Activated CD4-positive, alpha-beta T cell treated with anti-CD3 and anti-CD28 coated beads, Interleukin-2, amount 10 ng/mL, durations not matched to agents 24 days and 14 days (primary cell): ENCODE results near the gene GON4L. TPM values are rescaled to one million over a fixed set of nuclear protein-coding genes. Genes with fewer than 3 reads are reported as not detected.
"Not testable (repeated sequence)": the region's sequence is repeated elsewhere in the genome, so short reads cannot be mapped to it uniquely, and the experiment has no call there.

ENCODE experiments used
- DNase-seq: peaks from one replicate; pipeline ENCODE4 v3.0.0; 2022
- H3K27ac Mint-ChIP-seq: one replicate; pipeline ENCODE4 v1.8.0; 2022; ENCODE audit warnings: mild to moderate bottlenecking, mixed read lengths
- H3K27me3 Mint-ChIP-seq: one replicate; pipeline ENCODE4 v1.8.0; 2022; ENCODE audit warnings: mixed read lengths
- H3K36me3 Mint-ChIP-seq: one replicate; pipeline ENCODE4 v1.8.0; 2022; ENCODE audit warnings: low read depth, mild to moderate bottlenecking, mixed read lengths
- H3K4me1 Mint-ChIP-seq: one replicate; pipeline ENCODE4 v1.8.0; 2021; ENCODE audit warnings: mixed read lengths
- H3K4me3 Mint-ChIP-seq: one replicate; pipeline ENCODE4 v1.8.0; 2022; ENCODE audit warnings: mild to moderate bottlenecking, moderate library complexity, mixed read lengths
- H3K9me3 Mint-ChIP-seq: one replicate; pipeline ENCODE4 v1.8.0; 2021; ENCODE audit warnings: mixed read lengths
- intact Hi-C: fragments of 100-400 bp; cut with micrococcal nuclease; formaldehyde crosslinking; loops from one replicate; pipeline ENCODE4 v1.15.1; 2023
- total RNA-seq: library from RNA; stranded (reverse); gene quantifications from 2 replicates; pipeline ENCODE4 v1.2.3, GENCODE V29; 2022

GON4L gene
- total RNA-seq, 1 donor from 2014 or later: 63.2 TPM

- DNase-seq, H3K4me3 Mint-ChIP-seq, H3K27me3 Mint-ChIP-seq, H3K4me1 Mint-ChIP-seq, H3K27ac Mint-ChIP-seq, intact Hi-C loops, H3K9me3 Mint-ChIP-seq: not testable (repeated sequence)
- peaks cover 58% of the 10 kb centered on the region for H3K36me3 Mint-ChIP-seq
Measured at GRCh38 chr1:155767399-155767989, 89.5 kb downstream of the GON4L start.

GRCh38 chr1:155763989-155764388 is 93.0 kb downstream of the GON4L start:
- DNase-seq, H3K27ac Mint-ChIP-seq, H3K4me1 Mint-ChIP-seq, intact Hi-C loops, H3K9me3 Mint-ChIP-seq, H3K4me3 Mint-ChIP-seq, H3K27me3 Mint-ChIP-seq: not testable (repeated sequence)
- H3K36me3 Mint-ChIP-seq: peaks cover 57% of the 10 kb centered on the region

- Mint-ChIP-seq H3K36me3 (peaks cover 52% of the 10 kb centered on the region), H3K27ac (peak overlapping the region; percentile 32)
- H3K9me3 Mint-ChIP-seq, H3K4me3 Mint-ChIP-seq, H3K27me3 Mint-ChIP-seq, intact Hi-C loops, DNase-seq, H3K4me1 Mint-ChIP-seq: not testable (repeated sequence)
Measured at GRCh38 chr1:155763090-155763815, 93.8 kb downstream of the GON4L start.

- no peak overlapping the region for H3K4me3 Mint-ChIP-seq
- intact Hi-C loops: no loop called here
- no peaks in the 10 kb centered on the region for H3K27me3 Mint-ChIP-seq
- H3K27ac Mint-ChIP-seq: no peak overlapping the region
- peaks cover 4% of the 10 kb centered on the region for H3K4me1 Mint-ChIP-seq
- DNase-seq: no peak
- no peaks in the 10 kb centered on the region for H3K9me3 Mint-ChIP-seq
- peaks cover 51% of the 10 kb centered on the region for H3K36me3 Mint-ChIP-seq
Measured at GRCh38 chr1:155761736-155762405, 95.1 kb downstream of the GON4L start.

GRCh38 chr1:155760751-155761475 is 96.1 kb downstream of the GON4L start:
- H3K4me3 Mint-ChIP-seq: no peak overlapping the region
- DNase-seq: no peak
- no peak overlapping the region for H3K27ac Mint-ChIP-seq
- H3K4me1 Mint-ChIP-seq: peaks cover 4% of the 10 kb centered on the region
- peaks cover 51% of the 10 kb centered on the region for H3K36me3 Mint-ChIP-seq
- H3K27me3 Mint-ChIP-seq: no peaks in the 10 kb centered on the region
- intact Hi-C loops: no loop called here
- no peaks in the 10 kb centered on the region for H3K9me3 Mint-ChIP-seq

GRCh38 chr1:155759966-155760630 is 96.9 kb downstream of the GON4L start:
- no peak for DNase-seq
- Mint-ChIP-seq H3K9me3 (no peaks in the 10 kb centered on the region), H3K4me3 (no peak overlapping the region), H3K36me3 (peaks cover 48% of the 10 kb centered on the region), H3K27ac (no peak overlapping the region), H3K27me3 (no peaks in the 10 kb centered on the region), H3K4me1 (peaks cover 4% of the 10 kb centered on the region)
- intact Hi-C loops: no loop called here

- peaks cover 46% of the 10 kb centered on the region for H3K36me3 Mint-ChIP-seq
- H3K27me3 Mint-ChIP-seq, intact Hi-C loops, H3K4me1 Mint-ChIP-seq, H3K9me3 Mint-ChIP-seq, H3K27ac Mint-ChIP-seq, DNase-seq, H3K4me3 Mint-ChIP-seq: not testable (repeated sequence)
Measured at GRCh38 chr1:155759017-155759416, 98.0 kb downstream of the GON4L start.

- Mint-ChIP-seq H3K4me3 (peak overlapping the region; percentile 39), H3K36me3 (peaks cover 23% of the 10 kb centered on the region)
- not testable (repeated sequence) for H3K4me1 Mint-ChIP-seq, H3K27ac Mint-ChIP-seq, H3K27me3 Mint-ChIP-seq, DNase-seq, H3K9me3 Mint-ChIP-seq
- intact Hi-C loops: loop anchor here (5.0 kb wide), 1 partner anchor 426 kb away; the partner anchor contains the start of gene RUSC1
Measured at GRCh38 chr1:155748141-155748540, 108.9 kb downstream of the GON4L start.

- H3K27me3 Mint-ChIP-seq, DNase-seq, H3K9me3 Mint-ChIP-seq, H3K27ac Mint-ChIP-seq, H3K4me1 Mint-ChIP-seq: not testable (repeated sequence)
- Mint-ChIP-seq H3K4me3 (peak overlapping the region; percentile 39), H3K36me3 (peaks cover 23% of the 10 kb centered on the region)
- intact Hi-C loops: loop anchor here (5.0 kb wide), 1 partner anchor 425 kb away; the partner anchor contains the start of gene RUSC1
Measured at GRCh38 chr1:155747586-155747985, 109.4 kb downstream of the GON4L start.

GRCh38 chr1:155745284-155746228 is 111.5 kb downstream of the GON4L start:
- intact Hi-C loops: loop anchor here (1.0 to 5.0 kb wide), 2 partner anchors 57 to 423 kb away; partner anchors contain the start of genes RUSC1 and YY1AP1
- H3K27me3 Mint-ChIP-seq, H3K4me1 Mint-ChIP-seq, H3K9me3 Mint-ChIP-seq: not testable (repeated sequence)
- peaks cover 12% of the 10 kb centered on the region for H3K36me3 Mint-ChIP-seq
- DNase-seq: peak; percentile 97
- H3K27ac Mint-ChIP-seq: peak overlapping the region; percentile 92
- H3K4me3 Mint-ChIP-seq: peak overlapping the region; percentile 93

- no peak for DNase-seq
- peak overlapping the region; percentile 92 for H3K27ac Mint-ChIP-seq
- intact Hi-C loops: loop anchor here (1.0 to 5.0 kb wide), 2 partner anchors 56 to 422 kb away; partner anchors contain the start of genes RUSC1 and YY1AP1
- peak overlapping the region; percentile 93 for H3K4me3 Mint-ChIP-seq
- H3K27me3 Mint-ChIP-seq: no peaks in the 10 kb centered on the region
- H3K4me1 Mint-ChIP-seq: peaks cover 9% of the 10 kb centered on the region
- H3K9me3 Mint-ChIP-seq: no peaks in the 10 kb centered on the region
- peaks cover 12% of the 10 kb centered on the region for H3K36me3 Mint-ChIP-seq
Measured at GRCh38 chr1:155744711-155745283, 112.2 kb downstream of the GON4L start.

- Mint-ChIP-seq H3K27ac (no peak overlapping the region), H3K27me3 (no peaks in the 10 kb centered on the region), H3K4me1 (peaks cover 2% of the 10 kb centered on the region), H3K36me3 (peaks cover 15% of the 10 kb centered on the region), H3K4me3 (no peak overlapping the region), H3K9me3 (no peaks in the 10 kb centered on the region)
- DNase-seq: no peak
- intact Hi-C loops: no loop called here
Measured at GRCh38 chr1:155741908-155742307, 115.1 kb downstream of the GON4L start.
